GM10248 (cell line): Measurements from ENCODE around the gene PTPN1.

Source experiments
- CTCF ChIA-PET: fragments of 300-600 bp; sonication (Branson Sonifier 250); formaldehyde crosslinking; extraction: SDS; loops from one replicate; lab custom pipeline; 2021; ENCODE audit warnings: antibody characterized with exemption; lab: Yijun Ruan, JAX
- POLR2A ChIA-PET: fragments of 350-650 bp; sonication (Branson Sonifier 250); formaldehyde crosslinking; extraction: SDS; loops from one replicate; lab custom pipeline; 2020; ENCODE audit warnings: antibody characterized with exemption; lab: Yijun Ruan, JAX
- DNase-seq: peaks from one replicate; pipeline ENCODE4 v3.0.0; 2012; ENCODE audit errors: extremely low spot score
- TF ChIP-seq, protein P1 (sequence below): IDR thresholded peaks from 2 replicates; pipeline ENCODE4 v1.5.1; 2012; ENCODE audit warnings: mild to moderate bottlenecking, low read depth; ENCODE audit errors: extremely low read depth, missing control alignments, control extremely low read depth

The PTPN1 gene

DNA sequence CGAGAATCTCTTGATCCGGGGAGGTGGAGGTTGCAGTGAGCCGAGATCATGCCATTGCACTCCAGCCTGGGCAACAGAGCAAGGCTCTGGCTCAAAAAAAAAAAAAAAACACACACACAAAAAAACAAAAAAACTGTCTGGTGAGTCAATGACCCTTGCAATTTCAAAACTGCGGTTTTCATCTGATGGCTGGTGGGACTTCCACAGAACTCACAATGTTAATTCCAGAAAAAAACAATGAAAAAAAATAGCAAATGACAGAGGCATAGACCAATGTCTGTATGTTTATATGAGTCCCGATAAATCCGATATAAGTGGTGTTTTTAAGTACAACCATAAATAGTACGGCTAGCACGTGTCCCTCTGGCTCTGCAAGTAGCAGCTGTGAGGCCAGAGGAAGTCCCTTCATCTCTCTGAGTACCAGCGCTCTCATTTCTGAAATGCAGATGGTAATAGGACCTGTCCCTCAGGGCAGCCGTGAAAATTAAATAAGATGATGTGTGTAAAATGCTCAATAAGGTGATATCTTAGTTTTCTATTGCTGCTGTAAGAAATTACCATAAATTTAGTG, 21.9 kb upstream of the PTPN1 start:
- ChIA-PET POLR2A (no interaction called here), CTCF (interaction anchor here (0.8 to 8.0 kb wide), 11 partner anchors 11 to 306 kb away, joined by 3 to 71 read pairs (median 3); partner anchors contain the start of genes BCAS4 and PTPN1)
- TF ChIP-seq, protein P1, sequence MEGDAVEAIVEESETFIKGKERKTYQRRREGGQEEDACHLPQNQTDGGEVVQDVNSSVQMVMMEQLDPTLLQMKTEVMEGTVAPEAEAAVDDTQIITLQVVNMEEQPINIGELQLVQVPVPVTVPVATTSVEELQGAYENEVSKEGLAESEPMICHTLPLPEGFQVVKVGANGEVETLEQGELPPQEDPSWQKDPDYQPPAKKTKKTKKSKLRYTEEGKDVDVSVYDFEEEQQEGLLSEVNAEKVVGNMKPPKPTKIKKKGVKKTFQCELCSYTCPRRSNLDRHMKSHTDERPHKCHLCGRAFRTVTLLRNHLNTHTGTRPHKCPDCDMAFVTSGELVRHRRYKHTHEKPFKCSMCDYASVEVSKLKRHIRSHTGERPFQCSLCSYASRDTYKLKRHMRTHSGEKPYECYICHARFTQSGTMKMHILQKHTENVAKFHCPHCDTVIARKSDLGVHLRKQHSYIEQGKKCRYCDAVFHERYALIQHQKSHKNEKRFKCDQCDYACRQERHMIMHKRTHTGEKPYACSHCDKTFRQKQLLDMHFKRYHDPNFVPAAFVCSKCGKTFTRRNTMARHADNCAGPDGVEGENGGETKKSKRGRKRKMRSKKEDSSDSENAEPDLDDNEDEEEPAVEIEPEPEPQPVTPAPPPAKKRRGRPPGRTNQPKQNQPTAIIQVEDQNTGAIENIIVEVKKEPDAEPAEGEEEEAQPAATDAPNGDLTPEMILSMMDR = no peak
- no peak for DNase-seq

DNA sequence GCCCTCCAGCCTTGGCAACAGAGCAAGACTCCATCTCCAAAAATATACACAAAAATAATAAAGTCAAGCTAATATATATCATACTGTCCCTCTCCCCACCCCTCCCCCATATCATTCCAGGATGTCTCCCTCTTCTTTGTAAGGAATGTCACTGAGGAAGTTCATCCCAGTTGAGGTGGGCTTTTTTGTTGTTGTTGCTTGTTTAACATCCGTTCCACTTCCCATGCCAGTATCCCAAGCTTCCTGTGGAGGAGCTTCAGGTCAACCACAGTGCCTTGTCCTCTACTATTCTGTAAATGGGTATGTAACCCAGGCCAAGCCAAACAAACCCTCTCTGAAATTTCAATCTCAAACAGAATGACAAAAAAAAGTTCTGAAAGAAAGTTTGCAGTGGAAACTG, 19.0 kb upstream of the PTPN1 start:
- ChIA-PET POLR2A (interaction anchor here (0.6 kb wide), 1 partner anchor 167 kb away, joined by 4 read pairs; no protein-coding TSS in a partner anchor), CTCF (interaction anchor here (1.2 to 8.0 kb wide), 5 partner anchors 12 to 88 kb away, joined by 3 to 71 read pairs (median 4); no protein-coding TSS in a partner anchor)
- TF ChIP-seq, protein P1 = no peak
- DNase-seq = no peak

DNA sequence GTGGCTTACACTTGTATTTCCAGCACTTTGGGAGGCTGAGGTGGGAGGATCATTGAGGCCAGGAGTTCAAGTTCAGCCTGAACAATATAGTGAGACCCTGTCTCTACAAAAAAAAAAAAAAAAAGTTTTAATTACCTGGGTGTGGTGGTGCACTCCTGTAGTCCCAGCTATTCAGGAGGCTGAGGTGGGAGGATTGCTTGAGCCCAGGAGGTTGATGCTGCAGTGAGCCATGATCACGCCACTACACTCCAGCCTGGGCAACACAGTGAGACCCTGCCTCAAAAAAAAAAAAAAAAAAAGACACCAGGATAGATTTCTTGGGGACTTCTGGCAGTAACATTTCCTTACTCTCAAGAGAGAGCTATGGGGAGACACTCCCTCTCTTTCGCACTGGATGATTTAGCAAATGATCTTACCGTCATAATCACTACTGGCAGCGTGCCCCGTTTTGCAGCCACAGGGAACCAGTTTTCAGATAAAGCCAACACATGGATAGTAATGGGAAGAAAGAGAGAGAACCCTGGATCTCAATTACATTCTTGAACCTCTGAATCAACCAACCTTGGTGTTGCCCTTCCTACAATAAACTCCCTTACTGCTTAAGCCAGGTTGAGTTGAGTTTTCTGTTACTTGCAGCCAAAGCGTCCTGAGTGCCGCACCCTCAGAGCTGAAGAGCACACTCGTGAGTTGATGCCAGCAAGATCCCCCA, 18.1 kb upstream of the PTPN1 start:
- TF ChIP-seq, protein P1 = no peak
- CTCF ChIA-PET = interaction anchor here (0.7 to 8.0 kb wide), 4 partner anchors 11 to 79 kb away, joined by 3 to 71 read pairs (median 5); no protein-coding TSS in a partner anchor
- POLR2A ChIA-PET = no interaction called here
- no peak for DNase-seq

DNA sequence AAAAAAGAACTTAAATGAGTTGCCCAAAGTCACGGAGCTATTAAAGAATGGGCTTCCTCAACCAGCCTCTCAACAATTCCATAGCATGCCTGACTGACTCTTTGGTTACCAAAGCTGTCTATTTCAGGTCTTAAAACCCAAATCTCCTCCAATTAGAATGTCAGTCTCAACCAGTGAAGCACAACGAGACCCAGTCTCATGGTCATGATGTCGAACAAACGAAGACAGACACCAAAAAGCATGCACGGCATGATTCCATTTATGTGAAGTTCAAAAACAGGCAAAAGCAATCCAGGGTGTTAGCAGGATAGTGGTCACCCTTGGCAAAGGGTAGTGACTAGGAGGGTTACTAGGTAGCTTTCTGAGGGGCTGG, 16.3 kb upstream of the PTPN1 start:
- DNase-seq = no peak
- TF ChIP-seq, protein P1 = no peak
- ChIA-PET CTCF (interaction anchor here (0.9 to 8.0 kb wide), 6 partner anchors 9 to 68 kb away, joined by 3 to 71 read pairs (median 5); partner anchors contain the start of gene PTPN1), POLR2A (no interaction called here)

DNA sequence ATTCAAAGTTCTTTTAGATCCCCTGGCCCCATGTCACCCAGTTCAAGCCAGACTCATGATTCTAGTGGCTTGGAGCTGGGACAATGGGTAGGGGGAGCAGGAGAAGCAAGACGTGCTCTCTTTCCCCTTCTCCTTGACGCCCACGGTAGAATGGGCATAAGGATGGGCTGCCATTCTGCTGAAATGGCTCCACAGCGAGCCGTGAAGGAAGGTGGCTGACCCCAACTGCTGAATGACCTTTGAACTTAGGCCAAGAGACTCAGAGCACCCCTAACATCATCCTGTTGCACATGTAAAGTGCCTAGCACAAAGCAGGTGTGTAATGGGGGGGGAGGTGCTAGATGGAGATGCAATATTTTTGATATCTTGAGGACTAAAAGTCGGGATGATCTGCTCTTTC, 15.8 kb upstream of the PTPN1 start:
- DNase-seq = no peak
- POLR2A ChIA-PET = no interaction called here
- TF ChIP-seq, protein P1 = no peak
- CTCF ChIA-PET = interaction anchor here (2.0 to 8.0 kb wide), 2 partner anchors 9 to 30 kb away, joined by 8 to 71 read pairs; no protein-coding TSS in a partner anchor

DNA sequence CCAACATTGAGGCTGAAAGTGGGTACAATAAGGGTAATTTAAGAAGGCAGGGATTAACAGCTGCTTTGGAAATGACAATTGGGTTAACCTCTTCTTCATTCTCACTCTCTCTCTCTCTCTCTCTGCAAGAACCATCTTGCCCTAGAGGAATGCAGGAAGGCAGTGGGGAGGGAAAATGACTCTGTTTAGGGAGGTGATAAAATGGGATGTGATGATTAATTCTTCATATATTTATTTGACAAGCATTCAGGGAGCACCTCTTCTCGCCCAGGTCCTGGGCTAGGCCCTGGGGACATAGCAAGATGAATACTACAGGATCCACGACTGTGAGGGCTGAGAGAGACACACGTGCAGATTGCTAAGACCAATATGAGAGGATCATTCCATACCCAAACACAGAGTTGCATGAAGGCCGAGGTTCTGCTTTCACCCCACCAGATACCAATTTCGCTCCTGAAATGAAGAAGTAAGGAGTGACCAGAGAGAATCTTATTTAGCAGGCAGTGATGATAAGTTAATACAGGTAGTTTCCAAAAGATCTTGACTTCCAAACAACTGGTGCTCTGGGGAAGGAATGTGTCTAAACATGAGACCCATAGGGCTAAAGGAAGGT, 13.3 kb upstream of the PTPN1 start:
- POLR2A ChIA-PET = no interaction called here
- TF ChIP-seq, protein P1 = no peak
- no peak for DNase-seq
- CTCF ChIA-PET = interaction anchor here (1.0 to 1.5 kb wide), 2 partner anchors 14 to 16 kb away, joined by 3 to 7 read pairs; partner anchors contain the start of gene PTPN1
